H1 (cell line): ENCODE measurements around the gene WDR44. TPM values are rescaled to one million over a fixed set of nuclear protein-coding genes. Genes with fewer than 3 reads are reported as not detected.

Experiments used
- CTCF ChIA-PET: fragments of 300-600 bp; sonication (Branson Sonifier 250); formaldehyde crosslinking; loops from one replicate; lab custom pipeline; 2021; ENCODE audit not compliant: partially characterized antibody; lab: Charles Lee
- POLR2A ChIA-PET: fragments of 300-600 bp; sonication (Branson Sonifier 250); formaldehyde crosslinking; loops from one replicate; lab custom pipeline; 2021; ENCODE audit warnings: inconsistent platforms; ENCODE audit not compliant: partially characterized antibody; lab: Charles Lee
- DNase-seq, 2 experiments: peaks; one replicate each; pipeline versions ENCODE4 v3.0.0 to v3.0.0-alpha.2; 2010 to 2022; ENCODE audit warnings: low spot score in 2 of 2, low read depth in 1 of 2, mixed read lengths in 1 of 2
- FAIRE-seq: peaks from 2 replicates; lab custom pipeline; 2011; peaks lifted over from hg19 to GRCh38; lab: Jason Lieb, UNC
- H2AFZ ChIP-seq: 2 replicates; pipeline ENCODE4 v1.8.1; 2012; ENCODE audit warnings: low read length, inconsistent platforms
- H2AK5ac ChIP-seq: 2 replicates; pipeline ENCODE4 v1.6.1; 2013; ENCODE audit warnings: low read depth, low read length
- H2BK120ac ChIP-seq: replicated peaks from 2 replicates; pipeline ENCODE3; 2013; ENCODE audit warnings: low read depth, low read length, inconsistent platforms
- H2BK12ac ChIP-seq: 2 replicates; pipeline ENCODE4 v1.6.1; 2013; ENCODE audit warnings: low read depth, low read length
- H2BK15ac ChIP-seq: 2 replicates; pipeline ENCODE4 v1.6.1; 2013; ENCODE audit warnings: low read length
- H2BK20ac ChIP-seq: 2 replicates; pipeline ENCODE4 v1.6.1; 2013; ENCODE audit warnings: low read length
- H2BK5ac ChIP-seq: 2 replicates; pipeline ENCODE4 v1.6.1; 2013; ENCODE audit warnings: low read depth, low read length
- H3K14ac ChIP-seq: 2 replicates; pipeline ENCODE4 v1.6.1; 2013; ENCODE audit warnings: inconsistent platforms; ENCODE audit not compliant: insufficient read length
- H3K18ac ChIP-seq: 2 replicates; pipeline ENCODE4 v1.6.1; 2013; ENCODE audit warnings: low read length; ENCODE audit errors: extremely low read depth
- H3K23ac ChIP-seq: 2 replicates; pipeline ENCODE4 v1.6.1; 2013; ENCODE audit warnings: inconsistent platforms; ENCODE audit not compliant: insufficient read length
- H3K23me2 ChIP-seq: 2 replicates; pipeline ENCODE4 v1.6.1; 2013; ENCODE audit warnings: low read depth, low read length
- H3K27ac ChIP-seq: 2 replicates; pipeline ENCODE4 v1.6.1; 2011; ENCODE audit warnings: low read depth, low read length, inconsistent platforms
- H3K27me3 ChIP-seq, 4 experiments: replicated peaks in 1 of 4; 1 replicate in 1 of 4; 2 replicates in 3 of 4; pipeline versions ENCODE4 v1.6.1 to v1.8.1; 2011 to 2013; ENCODE audit warnings: low read length in 3 of 4, mild to moderate bottlenecking in 3 of 4, inconsistent platforms in 2 of 4, mixed read lengths in 2 of 4, moderate library complexity in 1 of 4; ENCODE audit not compliant: control insufficient read depth in 3 of 4, insufficient read depth in 3 of 4; ENCODE audit errors: extremely low read depth in 1 of 4
- H3K36me3 ChIP-seq, 4 experiments: 2 replicates each; pipeline versions ENCODE4 v1.6.1 to v1.8.1; 2011 to 2013; ENCODE audit warnings: mild to moderate bottlenecking in 4 of 4, low read length in 3 of 4, moderate library complexity in 2 of 4, control low read depth in 1 of 4, inconsistent platforms in 1 of 4; ENCODE audit not compliant: insufficient read depth in 4 of 4, control insufficient read depth in 2 of 4
- H3K4ac ChIP-seq: replicated peaks from 2 replicates; pipeline ENCODE3; 2013; ENCODE audit warnings: low read length, low read depth, mixed read lengths, inconsistent platforms; ENCODE audit not compliant: insufficient read length
- H3K4me1 ChIP-seq, 4 experiments: replicated peaks in 1 of 4; 1 replicate in 1 of 4; 2 replicates in 3 of 4; pipeline versions ENCODE4 v1.6.1 to v1.8.1; 2011 to 2013; ENCODE audit warnings: low read length in 3 of 4, inconsistent platforms in 2 of 4, mixed read lengths in 1 of 4; ENCODE audit not compliant: insufficient read depth in 4 of 4, control insufficient read depth in 3 of 4
- H3K4me2 ChIP-seq, 2 experiments: 2 replicates each; pipeline versions ENCODE4 v1.6.1 to v1.8.1; 2011 to 2013; ENCODE audit warnings: low read depth in 2 of 2, low read length in 2 of 2, control low read depth in 1 of 2, inconsistent platforms in 1 of 2, mild to moderate bottlenecking in 1 of 2; ENCODE audit not compliant: insufficient read depth in 1 of 2
- H3K4me3 ChIP-seq, 4 experiments: fragments of 200-600, 300-600 bp in 1 of 4; sonication (generic), shearing (Covaris generic), sonication (Bioruptor Twin) in 1 of 4; 2 replicates each; pipeline versions ENCODE4 v1.5.1 to v1.8.1; 2011 to 2016; ENCODE audit warnings: low read length in 4 of 4, low read depth in 3 of 4, control low read depth in 2 of 4, inconsistent platforms in 2 of 4, mild to moderate bottlenecking in 2 of 4, mixed read lengths in 1 of 4, moderate library complexity in 1 of 4; ENCODE audit not compliant: insufficient read depth in 2 of 4; ENCODE audit errors: extremely low read depth in 1 of 4
- H3K56ac ChIP-seq: replicated peaks from 2 replicates; pipeline ENCODE3; 2013; ENCODE audit warnings: low read depth, mild to moderate bottlenecking, mixed read lengths, low read length, inconsistent platforms; ENCODE audit not compliant: insufficient read length
- H3K79me1 ChIP-seq: 2 replicates; pipeline ENCODE4 v1.6.1; 2013; ENCODE audit warnings: low read depth, low read length, control low read depth
- H3K79me2 ChIP-seq, 2 experiments: 2 replicates each; pipeline versions ENCODE4 v1.6.1 to v1.8.1; 2012 to 2013; ENCODE audit warnings: low read length in 2 of 2, mild to moderate bottlenecking in 2 of 2, inconsistent platforms in 1 of 2; ENCODE audit not compliant: insufficient read depth in 2 of 2, control insufficient read depth in 1 of 2
- H3K9ac ChIP-seq, 4 experiments: replicated peaks in 1 of 4; 1 replicate in 1 of 4; 2 replicates in 3 of 4; pipeline versions ENCODE4 v1.6.1 to v1.8.1; 2011 to 2013; ENCODE audit warnings: low read depth in 3 of 4, low read length in 3 of 4, control low read depth in 2 of 4, mild to moderate bottlenecking in 2 of 4, moderate library complexity in 2 of 4, inconsistent platforms in 1 of 4; ENCODE audit errors: extremely low read depth in 1 of 4
- H3K9me3 ChIP-seq, 2 experiments: 2 replicates each; pipeline versions ENCODE4 v1.6.1 to v1.8.1; 2012 to 2013; ENCODE audit warnings: mild to moderate bottlenecking in 2 of 2, moderate library complexity in 2 of 2, control low read depth in 1 of 2, inconsistent platforms in 1 of 2, low read depth in 1 of 2, low read length in 1 of 2, mixed read lengths in 1 of 2; ENCODE audit not compliant: insufficient read depth in 2 of 2
- H4K20me1 ChIP-seq, 2 experiments: replicated peaks in 1 of 2; 2 replicates each; pipeline versions ENCODE3 to v1.8.1; 2011 to 2013; ENCODE audit warnings: inconsistent platforms in 2 of 2, low read length in 2 of 2, mild to moderate bottlenecking in 1 of 2; ENCODE audit not compliant: insufficient read depth in 2 of 2, control insufficient read depth in 1 of 2
- H4K5ac ChIP-seq: 2 replicates; pipeline ENCODE4 v1.6.1; 2013; ENCODE audit warnings: low read length, low read depth, mixed read lengths, inconsistent platforms; ENCODE audit not compliant: insufficient read length
- H4K8ac ChIP-seq: 2 replicates; pipeline ENCODE4 v1.8.0; 2013; ENCODE audit warnings: mild to moderate bottlenecking, moderate library complexity, low read length, inconsistent platforms; ENCODE audit not compliant: insufficient read depth; ENCODE audit errors: extremely low read depth
- H4K91ac ChIP-seq: replicated peaks from 2 replicates; pipeline ENCODE3; 2013; ENCODE audit warnings: low read length, mixed read lengths, inconsistent platforms; ENCODE audit not compliant: insufficient read length
- SAP30 ChIP-seq: fragments of 300-600 bp; sonication (generic); IDR thresholded peaks from 2 replicates; pipeline ENCODE4 v1.7.1; 2012; ENCODE audit warnings: low read length, moderate library complexity, mild to moderate bottlenecking, inconsistent platforms; ENCODE audit not compliant: insufficient read depth, insufficient replicate concordance
- polyA plus RNA-seq, 7 experiments: library from polyadenylated mRNA; depleted of rRNA in 3 of 7; stranded (reverse) in 5 of 7; unstranded in 2 of 7; fragments of >200 nt in 5 of 7; fragments of 200-250 nt in 2 of 7; gene quantifications; 1 replicate in 5 of 7; 2 replicates in 1 of 7; 4 replicates in 1 of 7; pipeline versions ENCODE4 v1.2.1 to v1.2.3, GENCODE V29; 2011 to 2013; ENCODE audit warnings: missing spikeins in 2 of 7, mixed read lengths in 2 of 7
- total RNA-seq: library from RNA; stranded (reverse); fragmentation: NEBNext Ultra II Directional; extraction: Animal tissue kit (Norgen Biotek cat#: 25700); gene quantifications from 2 replicates; pipeline ENCODE4 v1.2.1, GENCODE V29; 2021
- TF ChIP-seq, protein P1 (sequence below): IDR thresholded peaks from 2 replicates; pipeline ENCODE4 v1.6.1; 2011; ENCODE audit warnings: low read length, improper control_type of control experiment

WDR44 gene
- total and polyA plus RNA-seq, 2 of the 8 experiments (the other 6 are each of a cell fraction or from before 2014, with no cell fraction given), result 5.1 to 17.2 TPM

GRCh38 chrX:118364261-118364660, 18.4 kb downstream of the WDR44 start:
- H3K56ac ChIP-seq, result no peak overlapping the region
- H3K4me2 ChIP-seq, result no peak overlapping the region
- no peak overlapping the region for H3K23ac ChIP-seq
- no peak overlapping the region for H3K4ac ChIP-seq
- ChIA-PET POLR2A (no interaction called here), CTCF (no interaction called here)
- no peak overlapping the region for H2AK5ac ChIP-seq
- H2BK15ac ChIP-seq, result no peak overlapping the region
- no peak overlapping the region for H3K14ac ChIP-seq
- H3K27ac ChIP-seq, result no peak overlapping the region
- H3K4me1 ChIP-seq, result peaks cover 0 to 7% (median 0%) of the 10 kb centered on the region in 4 experiments; a peak in 1 of 7 replicates
- peaks cover 0 to 69% of the 10 kb centered on the region in 2 experiments; a peak in 2 of 4 replicates for H3K79me2 ChIP-seq
- no peak overlapping the region for H2BK120ac ChIP-seq
- no peak overlapping the region for H3K18ac ChIP-seq
- no peaks in the 10 kb centered on the region for H3K9me3 ChIP-seq
- H3K79me1 ChIP-seq, result no peaks in the 10 kb centered on the region
- no peak for DNase-seq
- H2BK5ac ChIP-seq, result no peak overlapping the region
- no peak overlapping the region for H3K9ac ChIP-seq
- no peaks in the 10 kb centered on the region for H3K23me2 ChIP-seq
- no peaks in the 10 kb centered on the region for H3K27me3 ChIP-seq
- no peak overlapping the region for H4K91ac ChIP-seq
- no peak for FAIRE-seq
- H2AFZ ChIP-seq, result no peak overlapping the region
- no peak overlapping the region for H4K8ac ChIP-seq
- no peaks in the 10 kb centered on the region for H4K20me1 ChIP-seq
- H4K5ac ChIP-seq, result no peak overlapping the region
- no peak overlapping the region for H3K4me3 ChIP-seq
- no peak overlapping the region for H2BK12ac ChIP-seq
- H2BK20ac ChIP-seq, result no peak overlapping the region
- H3K36me3 ChIP-seq, result no peaks in the 10 kb centered on the region
- TF ChIP-seq SAP30, result no peak
- TF ChIP-seq, protein P1, sequence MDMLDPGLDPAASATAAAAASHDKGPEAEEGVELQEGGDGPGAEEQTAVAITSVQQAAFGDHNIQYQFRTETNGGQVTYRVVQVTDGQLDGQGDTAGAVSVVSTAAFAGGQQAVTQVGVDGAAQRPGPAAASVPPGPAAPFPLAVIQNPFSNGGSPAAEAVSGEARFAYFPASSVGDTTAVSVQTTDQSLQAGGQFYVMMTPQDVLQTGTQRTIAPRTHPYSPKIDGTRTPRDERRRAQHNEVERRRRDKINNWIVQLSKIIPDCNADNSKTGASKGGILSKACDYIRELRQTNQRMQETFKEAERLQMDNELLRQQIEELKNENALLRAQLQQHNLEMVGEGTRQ, result no peak
